Activated CD4-positive, CD25-positive, alpha-beta regulatory T cell treated with anti-CD3 and anti-CD28 coated beads, Interleukin-2, amount 50 U/mL, for 16 hours (primary cell): Measurements from ENCODE around the gene FBXW9.
"Not testable (repeated sequence)": the region's sequence is repeated elsewhere in the genome, so short reads cannot be mapped to it uniquely, and the experiment has no call there.

Source experiments
- DNase-seq: peaks from one replicate; pipeline ENCODE4 v3.0.0-alpha.2; 2020; ENCODE audit warnings: low read depth, low spot score

FBXW9 gene

GRCh38 chr19:12681074-12681987 is 15.1 kb downstream of the FBXW9 start, which contains the start of gene DHPS:
DHPS (minus strand) TSS chr19:12681880; CDS start chr19:12681766, 114 bp downstream.
- DNase-seq, result peak; percentile 86

- no peak for DNase-seq
Measured at GRCh38 chr19:12680034-12680433, 16.4 kb downstream of the FBXW9 start.

GRCh38 chr19:12678039-12678438 is 18.4 kb downstream of the FBXW9 start:
- not testable (repeated sequence) for DNase-seq

DNA sequence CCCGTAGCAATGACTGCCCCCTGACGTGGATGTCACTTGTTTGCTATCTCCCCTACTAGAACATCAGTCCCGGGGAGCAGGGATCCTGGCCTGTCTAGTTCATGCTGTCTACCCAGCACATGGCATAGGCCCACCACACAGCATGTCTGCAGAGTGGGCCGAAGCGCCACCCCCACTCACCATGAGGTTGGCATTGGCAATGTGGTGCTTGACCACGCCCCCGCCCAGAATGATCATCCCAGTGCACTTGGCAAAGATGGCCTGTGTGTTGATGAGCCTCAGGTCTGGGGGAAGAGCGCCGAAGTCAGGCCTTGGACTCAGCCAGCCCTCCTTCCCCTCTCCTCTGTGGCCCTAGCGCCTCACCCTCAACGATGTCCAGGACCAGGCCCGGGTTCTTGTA is 19.5 kb downstream of the FBXW9 start:
- DNase-seq, result no peak

DNA sequence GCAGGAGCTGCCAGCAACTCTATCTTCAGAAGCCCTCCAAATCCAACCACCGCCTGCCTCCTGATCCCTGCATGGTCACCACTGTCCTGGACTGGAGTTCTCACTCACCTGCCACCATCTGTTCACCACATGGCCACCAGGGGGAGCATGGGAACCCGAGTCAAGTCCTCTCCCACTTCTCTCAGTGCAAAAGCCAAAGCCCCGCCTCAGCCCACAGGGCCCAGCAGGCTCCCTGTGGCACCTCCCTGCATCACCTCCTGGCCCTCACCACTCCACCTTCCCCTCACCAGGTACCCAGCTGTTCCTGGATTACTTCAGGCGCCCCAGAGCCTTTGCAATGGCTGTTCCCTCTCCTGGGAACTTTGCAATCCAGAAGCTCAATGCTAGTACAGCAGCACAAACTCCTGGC is 20.0 kb downstream of the FBXW9 start:
- peak; percentile 74 for DNase-seq

- no peak for DNase-seq
Measured at GRCh38 chr19:12675940-12676339, 20.5 kb downstream of the FBXW9 start.

- no peak for DNase-seq
Measured at GRCh38 chr19:12675399-12675798, 21.0 kb downstream of the FBXW9 start.

DNA sequence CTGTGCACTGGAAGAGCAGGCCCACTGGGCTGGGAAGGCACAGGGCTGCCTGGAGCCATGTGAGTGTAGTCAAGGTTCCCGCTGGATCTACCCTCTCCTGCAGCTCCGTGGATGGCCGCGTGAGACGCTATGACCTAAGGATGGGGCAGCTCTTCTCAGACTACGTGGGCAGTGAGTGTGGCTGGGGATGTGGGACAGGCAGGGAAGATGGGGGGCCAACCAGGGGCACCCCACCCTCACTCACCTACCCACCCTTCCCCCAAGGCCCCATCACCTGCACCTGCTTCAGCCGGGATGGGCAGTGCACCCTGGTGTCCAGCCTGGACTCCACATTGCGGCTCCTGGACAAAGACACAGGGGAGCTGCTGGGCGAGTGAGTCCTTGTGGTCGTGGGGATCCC is 23.7 kb downstream of the FBXW9 start:
- no peak for DNase-seq

- no peak for DNase-seq
Measured at GRCh38 chr19:12670159-12670928, 26.1 kb downstream of the FBXW9 start.

- DNase-seq, result peak; percentile 60
Measured at GRCh38 chr19:12669270-12670158, 26.9 kb downstream of the FBXW9 start.

DNA sequence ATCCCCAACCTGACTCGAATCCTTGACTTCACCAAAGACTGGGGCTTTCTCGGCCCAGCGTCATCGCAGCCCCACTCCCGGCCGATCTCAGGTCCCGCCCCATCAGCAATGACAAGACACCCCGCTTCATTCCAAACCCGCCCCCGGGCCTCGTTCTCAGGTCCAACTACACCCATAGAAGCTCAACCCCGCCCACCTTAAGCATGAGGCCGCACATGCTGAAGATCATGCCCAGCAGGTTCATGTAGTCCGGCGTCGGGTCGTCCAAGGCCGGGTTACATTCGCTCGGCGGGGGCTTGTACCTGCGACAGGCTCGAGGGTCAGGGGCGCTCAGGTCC is 27.5 kb downstream of the FBXW9 start:
- peak; percentile 34 for DNase-seq

DNA sequence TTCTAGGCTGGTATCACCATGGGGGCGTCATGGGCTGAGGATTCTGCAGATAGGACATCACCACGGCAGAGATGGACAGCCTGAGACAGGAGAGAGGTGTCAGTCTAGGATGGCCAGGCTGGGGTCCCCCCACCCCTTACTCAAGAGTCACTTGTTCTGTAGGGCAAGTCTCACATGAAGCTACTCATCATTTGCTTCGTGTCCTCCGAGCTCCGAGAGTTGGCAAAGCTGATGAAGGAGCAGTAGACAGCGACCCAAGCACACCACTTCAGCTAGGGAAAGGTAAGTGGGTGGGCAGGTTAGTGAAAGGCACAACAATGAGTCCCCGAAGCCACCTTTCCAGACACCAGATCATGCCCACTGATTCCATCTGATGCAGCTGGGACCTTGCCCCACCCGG is 28.1 kb downstream of the FBXW9 start:
- no peak for DNase-seq

DNA sequence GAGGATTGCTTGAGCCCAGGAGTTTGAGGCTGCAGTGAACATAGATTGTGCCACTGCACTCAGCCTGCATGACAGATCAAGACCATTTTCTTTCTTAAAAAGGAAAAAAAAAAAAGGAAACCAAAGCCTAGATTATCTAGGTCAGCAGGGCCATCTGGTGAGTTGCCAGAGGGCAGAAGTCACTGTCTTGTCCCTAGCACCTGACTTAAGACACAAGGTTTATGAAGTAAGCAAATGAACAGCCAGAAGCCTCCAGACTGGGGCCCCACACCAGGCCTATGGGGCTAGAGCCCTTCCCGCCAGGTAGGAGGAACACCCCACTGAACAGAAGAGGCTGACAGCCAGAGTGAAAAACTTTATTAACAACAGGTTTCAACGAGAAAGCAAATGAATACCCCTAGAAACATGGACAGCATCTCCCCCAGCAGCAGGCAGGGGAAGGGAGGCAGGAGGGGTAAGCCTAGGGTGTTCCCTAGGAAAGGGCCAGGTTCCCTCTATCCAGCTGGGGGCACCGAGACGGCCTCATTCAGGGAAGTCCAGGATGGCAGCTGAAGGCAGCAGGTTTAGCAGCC is 28.6 kb downstream of the FBXW9 start:
- no peak for DNase-seq

DNA sequence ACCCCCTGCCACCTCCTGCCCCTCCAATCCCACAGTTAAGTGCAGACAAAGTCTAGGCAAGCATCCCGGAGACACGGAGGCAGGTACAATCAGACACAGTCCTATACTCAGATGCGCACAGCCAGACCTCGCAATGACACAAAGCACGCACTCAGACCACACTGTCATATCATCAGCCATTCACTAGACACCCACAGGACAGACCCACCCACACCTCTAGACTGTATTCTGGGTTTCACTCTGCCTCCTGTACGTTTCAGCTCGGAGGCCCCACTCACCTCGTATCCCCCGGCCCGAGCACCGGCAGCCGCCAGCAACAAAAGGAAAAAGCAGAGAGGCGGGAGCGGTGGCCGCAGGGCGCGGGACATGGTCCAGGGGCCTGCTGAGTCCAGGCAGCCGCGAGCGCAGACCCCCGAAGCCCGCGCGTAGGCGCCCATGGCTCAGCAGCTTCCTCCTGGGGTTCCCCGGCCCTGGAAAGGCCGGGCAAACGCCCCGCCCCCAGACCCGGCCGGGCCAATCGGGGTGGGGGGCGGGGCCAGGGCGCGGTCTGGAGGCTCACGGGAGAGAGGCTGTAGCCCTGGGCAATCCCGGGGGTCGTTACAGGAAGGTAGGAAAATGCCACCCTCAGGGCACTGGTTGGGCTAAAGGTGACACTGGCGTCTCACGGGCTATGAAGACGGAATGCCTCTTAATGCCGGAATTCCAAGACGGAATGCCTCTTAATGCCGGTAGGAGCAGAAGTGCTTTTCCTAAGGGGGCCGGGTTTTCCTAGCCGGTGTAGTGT is 30.0 kb downstream of the FBXW9 start, which contains the start of the genes MAN2B1 and WDR83:
TSS of gene MAN2B1 (minus strand) at position 478 of the 784 bp plus-strand sequence. CDS start at position 437, 41 bp downstream.
TSS of gene WDR83 (plus strand) at position 543 of the 784 bp plus-strand sequence. CDS start 2,984 bp downstream, outside the sequence.
- peak; percentile 63 for DNase-seq

- DNase-seq, result no peak
Measured at GRCh38 chr19:12665671-12666264, 30.7 kb downstream of the FBXW9 start.

- no peak for DNase-seq
Measured at GRCh38 chr19:12665281-12665573, 31.2 kb downstream of the FBXW9 start.

- no peak for DNase-seq
Measured at GRCh38 chr19:12664406-12665280, 31.8 kb downstream of the FBXW9 start.

- DNase-seq, result no peak
Measured at GRCh38 chr19:12660980-12661379, 35.5 kb downstream of the FBXW9 start.

DNA sequence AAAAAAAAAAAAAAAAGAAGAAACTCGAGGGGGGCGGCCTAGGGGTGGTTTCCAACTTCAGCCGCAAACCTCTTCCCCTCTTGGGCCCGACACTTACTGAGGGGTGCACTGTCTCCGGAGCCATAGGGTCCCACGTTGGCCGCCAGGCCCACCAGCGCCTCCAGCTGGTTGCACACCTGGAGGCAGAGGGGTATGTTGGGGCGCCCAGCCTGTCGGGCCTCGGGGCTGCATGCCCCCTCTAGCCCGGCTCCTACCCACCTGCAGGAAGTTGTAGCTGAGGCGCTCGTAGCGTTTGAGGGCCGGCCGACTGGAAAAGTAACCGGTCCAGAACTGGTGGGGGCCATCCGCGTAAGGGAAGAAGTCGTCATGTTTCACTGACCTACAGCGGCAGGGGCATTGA is 38.5 kb downstream of the FBXW9 start:
- no peak for DNase-seq
